OCI-LY1 (cell line): ENCODE data around the gene SMAD7.

Experiments used
- H2AFZ ChIP-seq: fragments of 200-600 bp; sonication (generic), shearing (Covaris generic); 2 replicates; pipeline ENCODE4 v1.6.0; 2014; ENCODE audit warnings: antibody characterized with exemption, mild to moderate bottlenecking, low read length
- H3F3A ChIP-seq: fragments of 200-600 bp; sonication (generic), shearing (Covaris generic); 2 replicates; pipeline ENCODE4 v1.6.0; 2014; ENCODE audit warnings: mild to moderate bottlenecking, antibody characterized with exemption, low read length, moderate library complexity; ENCODE audit not compliant: insufficient read depth
- H3K27ac ChIP-seq: fragments of 200-600 bp; sonication (generic); 2 replicates; pipeline ENCODE4 v1.5.1; 2014; ENCODE audit warnings: low read length, mixed run types, mild to moderate bottlenecking, low read depth; ENCODE audit not compliant: poor library complexity, severe bottlenecking
- H3K27me3 ChIP-seq: fragments of 200-600 bp; sonication (generic); 2 replicates; pipeline ENCODE4 v1.6.0; 2014; ENCODE audit warnings: antibody characterized with exemption, mild to moderate bottlenecking, low read length, moderate library complexity; ENCODE audit not compliant: insufficient read depth
- H3K36me3 ChIP-seq: fragments of 200-600 bp; sonication (generic); 2 replicates; pipeline ENCODE4 v1.6.1; 2014; ENCODE audit warnings: mild to moderate bottlenecking, antibody characterized with exemption, low read length, moderate library complexity, mixed read lengths; ENCODE audit not compliant: insufficient read depth
- H3K4me1 ChIP-seq: fragments of 200-600 bp; sonication (generic); 2 replicates; pipeline ENCODE4 v1.5.1; 2014; ENCODE audit warnings: mild to moderate bottlenecking, low read length, moderate library complexity; ENCODE audit not compliant: insufficient read depth, severe bottlenecking
- H3K4me2 ChIP-seq: fragments of 200-600 bp; sonication (generic), shearing (Covaris generic); 2 replicates; pipeline ENCODE4 v1.6.1; 2014; ENCODE audit warnings: low read length
- H3K4me3 ChIP-seq: fragments of 200-600 bp; sonication (generic); 2 replicates; pipeline ENCODE4 v1.5.1; 2014; ENCODE audit warnings: low read length, low read depth, mild to moderate bottlenecking, mixed read lengths; ENCODE audit not compliant: poor library complexity, severe bottlenecking
- H3K79me2 ChIP-seq: fragments of 200-600 bp; shearing (Covaris generic); 2 replicates; pipeline ENCODE4 v1.6.1; 2016; ENCODE audit warnings: mixed run types, low read length, mixed read lengths; ENCODE audit not compliant: insufficient read depth
- H3K9ac ChIP-seq: fragments of 200-600 bp; sonication (generic), shearing (Covaris generic); 2 replicates; pipeline ENCODE4 v1.6.1; 2014; ENCODE audit warnings: mild to moderate bottlenecking, low read length, mixed read lengths
- H3K9me2 ChIP-seq: fragments of 200-600 bp; sonication (generic), shearing (Covaris generic); 2 replicates; pipeline ENCODE4 v1.6.1; 2014; ENCODE audit warnings: low read depth, mild to moderate bottlenecking, low read length, mixed read lengths
- H3K9me3 ChIP-seq: fragments of 200-600 bp; shearing (Covaris generic); 2 replicates; pipeline ENCODE4 v1.6.1; 2014; ENCODE audit warnings: low read length, mixed read lengths
- H4K20me1 ChIP-seq: fragments of 200-600 bp; sonication (generic), shearing (Covaris generic); 2 replicates; pipeline ENCODE4 v1.6.0; 2016; ENCODE audit warnings: mild to moderate bottlenecking, low read length; ENCODE audit not compliant: insufficient read depth
- CTCF ChIP-seq: fragments of 200-600 bp; sonication (generic), shearing (Covaris generic); IDR thresholded peaks from 2 replicates; pipeline ENCODE4 v1.5.1; 2017; ENCODE audit warnings: mild to moderate bottlenecking, antibody characterized with exemption, low read length, moderate library complexity, mixed read lengths
- EZH2 ChIP-seq: fragments of 200-600 bp; sonication (generic), shearing (Covaris generic); IDR thresholded peaks from 2 replicates; pipeline ENCODE4 v1.8.0; 2017; ENCODE audit warnings: borderline replicate concordance, mixed run types, mild to moderate bottlenecking, antibody characterized with exemption, low read length, moderate library complexity, mixed read lengths

Gene SMAD7

GRCh38 chr18:48957616-48958015, 6.9 kb upstream of the SMAD7 start:
- H3K9ac ChIP-seq = no peak overlapping the region
- H3K79me2 ChIP-seq = no peaks in the 10 kb centered on the region
- no peak overlapping the region for H3K4me3 ChIP-seq
- no peak overlapping the region for H3K4me2 ChIP-seq
- H3K9me2 ChIP-seq = no peaks in the 10 kb centered on the region
- no peaks in the 10 kb centered on the region for H3K9me3 ChIP-seq
- H3K4me1 ChIP-seq = peaks cover 6% of the 10 kb centered on the region
- H2AFZ ChIP-seq = no peak overlapping the region
- no peak overlapping the region for H3K27ac ChIP-seq
- no peaks in the 10 kb centered on the region for H3K36me3 ChIP-seq
- no peak for TF ChIP-seq EZH2
- TF ChIP-seq CTCF = no peak
- H3F3A ChIP-seq = no peaks in the 10 kb centered on the region; the same call in 1 of the 2 replicates
- no peaks in the 10 kb centered on the region for H4K20me1 ChIP-seq
- H3K27me3 ChIP-seq = peaks cover 10% of the 10 kb centered on the region; the same call in 1 of the 2 replicates

- no peaks in the 10 kb centered on the region for H3K79me2 ChIP-seq
- no peak overlapping the region for H3K4me2 ChIP-seq
- H3K4me1 ChIP-seq = peaks cover 10% of the 10 kb centered on the region
- peaks cover 10% of the 10 kb centered on the region; the same call in 1 of the 2 replicates for H3K27me3 ChIP-seq
- H4K20me1 ChIP-seq = no peaks in the 10 kb centered on the region
- no peaks in the 10 kb centered on the region; the same call in 1 of the 2 replicates for H3F3A ChIP-seq
- H3K9me2 ChIP-seq = no peaks in the 10 kb centered on the region
- no peaks in the 10 kb centered on the region for H3K9me3 ChIP-seq
- no peak overlapping the region for H3K9ac ChIP-seq
- TF ChIP-seq EZH2 (no peak), CTCF (no peak)
- no peaks in the 10 kb centered on the region for H3K36me3 ChIP-seq
- H3K27ac ChIP-seq = no peak overlapping the region
- H2AFZ ChIP-seq = no peak overlapping the region
- no peak overlapping the region for H3K4me3 ChIP-seq
Observed at GRCh38 chr18:48957136-48957535, 6.4 kb upstream of the SMAD7 start.

- H3K36me3 ChIP-seq = no peaks in the 10 kb centered on the region
- no peaks in the 10 kb centered on the region for H4K20me1 ChIP-seq
- H3F3A ChIP-seq = no peaks in the 10 kb centered on the region; the same call in 1 of the 2 replicates
- H3K4me3 ChIP-seq = no peak overlapping the region
- no peak overlapping the region for H3K9ac ChIP-seq
- no peaks in the 10 kb centered on the region for H3K9me2 ChIP-seq
- H3K27me3 ChIP-seq = peaks cover 10% of the 10 kb centered on the region; the same call in 1 of the 2 replicates
- TF ChIP-seq EZH2 (no peak), CTCF (no peak)
- H3K9me3 ChIP-seq = no peaks in the 10 kb centered on the region
- H3K27ac ChIP-seq = no peak overlapping the region
- no peak overlapping the region for H2AFZ ChIP-seq
- peaks cover 11% of the 10 kb centered on the region for H3K4me1 ChIP-seq
- no peak overlapping the region for H3K4me2 ChIP-seq
- no peaks in the 10 kb centered on the region for H3K79me2 ChIP-seq
Observed at GRCh38 chr18:48956356-48956755, 5.6 kb upstream of the SMAD7 start.
